ENCODE results near the gene GPR3. TPM values are rescaled to one million over a fixed set of nuclear protein-coding genes. Genes with fewer than 3 reads are reported as not detected.

Gene GPR3
- total RNA-seq, 1 experiment from 2014 or later, result 4.7 TPM

- peak overlapping the region; percentile 89 for H3K4me3 ChIP-seq (ENCODE audit: low read length)
- H4K20me1 ChIP-seq (ENCODE audit: low read length), result no peaks in the 10 kb centered on the region
- H3K9me3 ChIP-seq (ENCODE audit: low read length), result no peaks in the 10 kb centered on the region
- H3K27me3 ChIP-seq (ENCODE audit: low read length), result no peaks in the 10 kb centered on the region
- H3K79me2 ChIP-seq (ENCODE audit: low read length), result peaks cover 10% of the 10 kb centered on the region
- no peaks in the 10 kb centered on the region for H3F3A ChIP-seq (ENCODE audit: low read length, unreplicated experiment)
- H3K4me1 ChIP-seq (ENCODE audit: insufficient read depth, low read length), result peaks cover 13% of the 10 kb centered on the region
- H3K4me2 ChIP-seq (ENCODE audit: low read length), result peak overlapping the region; percentile 97
- peak overlapping the region; percentile 93 for H3K9ac ChIP-seq (ENCODE audit: low read length)
- peak; percentile 62 for ATAC-seq
- ChIA-PET CTCF (interaction anchor here (0.5 to 2.5 kb wide), 7 partner anchors 8 to 399 kb away, joined by 4 to 16 read pairs (median 9); partner anchors contain the start of gene SYTL1), POLR2A (ENCODE audit: unreplicated experiment) (interaction anchor here (0.6 kb wide), 2 partner anchors 24 to 39 kb away, joined by 3 to 21 read pairs; no protein-coding TSS in a partner anchor)
- H3K36me3 ChIP-seq (ENCODE audit: low read depth, low read length), result no peaks in the 10 kb centered on the region
- BruUV-seq (replicated peaks), result no TSS peak
- peak overlapping the region; percentile 55 for H3K27ac ChIP-seq (ENCODE audit: low read length)
- no peaks in the 10 kb centered on the region for H3K9me2 ChIP-seq (replicated peaks; ENCODE audit: low read length)
- intact Hi-C loops (cut with micrococcal nuclease), result loop anchor here (2.0 kb wide), 1 partner anchor 43 kb away; the partner anchor contains the start of gene TMEM222
- TF ChIP-seq EZH2phosphoT487 (IDR thresholded peaks at IDR 0.05; ENCODE audit: borderline replicate concordance, low read length) (no peak), EZH2 (IDR thresholded peaks at IDR 0.05; ENCODE audit: low read length, unreplicated experiment) (no peak), CTCF (conservative IDR thresholded peaks at IDR 0.05; ENCODE audit: low read depth, low read length) (no peak)
- H2AFZ ChIP-seq (ENCODE audit: low read length), result peak overlapping the region; percentile 90
- peak; percentile 67 for DNase-seq
Measured at GRCh38 chr1:27366113-27366410, 26.4 kb upstream of the GPR3 start.

GRCh38 chr1:27366411-27367159, 25.8 kb upstream of the GPR3 start, which contains the start of gene MAP3K6:
Gene MAP3K6, minus strand, starts transcription at chr1:27366961. Its CDS starts 364 bp downstream, at chr1:27366597.
- no peaks in the 10 kb centered on the region for H3K27me3 ChIP-seq (ENCODE audit: low read length)
- H3K4me2 ChIP-seq (ENCODE audit: low read length), result peak within 1 kb of the TSS; percentile 100
- TF ChIP-seq EZH2 (IDR thresholded peaks at IDR 0.05; ENCODE audit: low read length, unreplicated experiment), result no peak
- TF ChIP-seq CTCF (conservative IDR thresholded peaks at IDR 0.05; ENCODE audit: low read depth, low read length), result peak; percentile 47
- no peaks in the 10 kb centered on the region for H3K9me3 ChIP-seq (ENCODE audit: low read length)
- ATAC-seq (peak; percentile 76), DNase-seq (peak; percentile 85)
- intact Hi-C loops (cut with micrococcal nuclease), result loop anchor here (2.0 kb wide), 1 partner anchor 44 kb away; the partner anchor contains the start of gene TMEM222
- H3K9me2 ChIP-seq (replicated peaks; ENCODE audit: low read length), result no peaks in the 10 kb centered on the region
- no peaks in the 10 kb centered on the region for H3K36me3 ChIP-seq (ENCODE audit: low read depth, low read length)
- H3K27ac ChIP-seq (ENCODE audit: low read length), result peak within 1 kb of the TSS; percentile 76
- peak within 1 kb of the TSS; percentile 89 for H3K4me3 ChIP-seq (ENCODE audit: low read length)
- ChIA-PET CTCF (interaction anchor here (0.5 to 2.5 kb wide), 6 partner anchors 8 to 67 kb away, joined by 3 to 12 read pairs (median 5); partner anchors contain the start of gene SYTL1), POLR2A (ENCODE audit: unreplicated experiment) (interaction anchor here (0.6 kb wide), 3 partner anchors 18 to 464 kb away, joined by 3 to 11 read pairs (median 4); partner anchors contain the start of gene PPP1R8)
- H3K9ac ChIP-seq (ENCODE audit: low read length), result peak within 1 kb of the TSS; percentile 93
- H4K20me1 ChIP-seq (ENCODE audit: low read length), result no peaks in the 10 kb centered on the region
- BruUV-seq (replicated peaks), result TSS peak; percentile 70
- peak within 1 kb of the TSS; percentile 99 for H2AFZ ChIP-seq (ENCODE audit: low read length)
- H3K4me1 ChIP-seq (ENCODE audit: insufficient read depth, low read length), result peaks cover 13% of the 10 kb centered on the region
- H3K79me2 ChIP-seq (ENCODE audit: low read length), result peaks cover 10% of the 10 kb centered on the region
- H3F3A ChIP-seq (ENCODE audit: low read length, unreplicated experiment), result no peaks in the 10 kb centered on the region

All from PC-3 (cell line).